ENCODE data around the gene WDR64. TPM values are rescaled to one million over a fixed set of nuclear protein-coding genes. Genes with fewer than 3 reads are reported as not detected.

The WDR64 gene
- total and polyA plus RNA-seq, 2 of the 13 experiments (the other 11 are each of a cell fraction or from before 2014, with no cell fraction given), result not detected

DNA sequence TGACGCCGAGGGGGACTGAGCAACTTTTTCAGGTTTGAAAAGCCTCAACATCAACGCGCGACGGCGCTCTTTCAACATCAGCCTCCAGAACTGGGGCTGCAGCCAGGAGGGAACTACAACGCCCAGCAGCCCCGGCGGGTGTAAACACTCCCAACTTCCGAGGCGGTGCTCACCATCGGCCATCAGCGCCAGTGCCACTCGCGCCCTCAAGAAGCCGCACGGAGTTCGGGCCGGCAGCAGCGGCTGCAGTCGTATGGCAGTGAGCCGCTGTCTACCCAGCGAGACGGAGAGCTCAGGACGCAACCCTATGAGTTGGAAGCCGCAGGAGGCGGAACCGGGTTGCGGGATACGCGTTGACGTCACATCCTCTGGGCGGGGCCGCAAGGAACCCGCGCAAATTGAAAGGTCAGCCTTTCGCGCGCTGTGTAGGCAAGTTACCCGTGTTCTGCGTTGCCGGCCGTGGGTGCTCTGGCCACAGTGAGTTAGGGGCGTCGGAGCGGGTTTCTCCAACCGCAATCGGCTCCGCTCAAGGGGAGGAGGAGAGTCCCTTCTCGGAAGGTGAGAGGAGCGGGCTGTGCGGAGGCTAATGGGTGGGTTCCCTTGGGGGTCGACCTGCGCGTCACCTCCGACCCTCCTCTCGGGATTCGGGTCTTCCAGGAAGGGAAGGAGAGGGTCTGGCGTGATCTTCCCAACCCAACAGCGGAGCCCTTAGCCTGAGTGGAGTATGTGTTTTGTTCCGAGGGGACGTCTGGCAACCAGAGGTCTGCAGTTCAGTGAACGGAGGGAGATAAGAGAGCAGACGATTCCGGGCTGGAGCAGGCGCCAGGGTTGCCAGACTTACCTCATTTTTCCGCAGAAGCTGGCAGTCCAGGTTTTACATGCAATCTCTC lies 196.0 kb downstream of the WDR64 start, which contains the start of gene EXO1 (continued):
- TF ChIP-seq, protein P1, sequence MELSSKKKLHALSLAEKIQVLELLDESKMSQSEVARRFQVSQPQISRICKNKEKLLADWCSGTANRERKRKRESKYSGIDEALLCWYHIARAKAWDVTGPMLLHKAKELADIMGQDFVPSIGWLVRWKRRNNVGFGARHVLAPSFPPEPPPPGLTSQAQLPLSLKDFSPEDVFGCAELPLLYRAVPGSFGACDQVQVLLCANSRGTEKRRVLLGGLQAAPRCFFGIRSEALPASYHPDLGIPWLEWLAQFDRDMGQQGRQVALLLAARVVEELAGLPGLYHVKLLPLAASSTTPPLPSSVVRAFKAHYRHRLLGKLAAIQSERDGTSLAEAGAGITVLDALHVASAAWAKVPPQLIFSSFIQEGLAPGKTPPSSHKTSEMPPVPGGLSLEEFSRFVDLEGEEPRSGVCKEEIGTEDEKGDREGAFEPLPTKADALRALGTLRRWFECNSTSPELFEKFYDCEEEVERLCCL (CRISPR knock-in tag; IDR thresholded peaks at IDR 0.05; ENCODE audit: borderline replicate concordance), result no peak
- TF ChIP-seq TCF7 (IDR thresholded peaks at IDR 0.05; ENCODE audit: low read depth), result no peak
- 0 out of 2 replicates have a peak, but pooled peaks have one; percentile 18 for TF ChIP-seq ZNF7 (CRISPR knock-in tag; IDR thresholded peaks at IDR 0.05)
- TF ChIP-seq ZFP41 (CRISPR knock-in tag; IDR thresholded peaks at IDR 0.05; ENCODE audit: borderline replicate concordance), result no peak
- TF ChIP-seq DPF2 (CRISPR knock-in tag; IDR thresholded peaks at IDR 0.05; ENCODE audit: borderline replicate concordance, low read depth), result no peak
- TF ChIP-seq DRAP1 (CRISPR knock-in tag; IDR thresholded peaks at IDR 0.05), result peak; percentile 30; the same call in 1 of the 2 replicates
- peak; percentile 29; the same call in 1 of the 2 replicates for TF ChIP-seq RXRB (CRISPR knock-in tag; IDR thresholded peaks at IDR 0.05; ENCODE audit: borderline replicate concordance)
- TF ChIP-seq MEF2D (CRISPR knock-in tag; IDR thresholded peaks at IDR 0.05), result peak; percentile 77
- no peak for TF ChIP-seq CSRNP2 (CRISPR knock-in tag; conservative IDR thresholded peaks at IDR 0.05; ENCODE audit: low read depth)
- TF ChIP-seq ZNF468 (CRISPR knock-in tag; IDR thresholded peaks at IDR 0.05), result no peak
- TF ChIP-seq CHCHD3 (CRISPR knock-in tag; IDR thresholded peaks at IDR 0.05), result peak; percentile 71; the same call in 1 of the 2 replicates
- TF ChIP-seq ZNF253 (CRISPR knock-in tag; IDR thresholded peaks at IDR 0.05; ENCODE audit: borderline replicate concordance), result peak; percentile 87; the same call in 1 of the 2 replicates
- TF ChIP-seq PTBP1 (IDR thresholded peaks at IDR 0.05; ENCODE audit: low read depth, low read length, poor library complexity, severe bottlenecking), result no peak
- peak; percentile 87 for TF ChIP-seq FOXA3 (CRISPR knock-in tag; IDR thresholded peaks at IDR 0.05)
- peak; percentile 78 for TF ChIP-seq POGZ (CRISPR knock-in tag; IDR thresholded peaks at IDR 0.05)
- TF ChIP-seq, protein P2, sequence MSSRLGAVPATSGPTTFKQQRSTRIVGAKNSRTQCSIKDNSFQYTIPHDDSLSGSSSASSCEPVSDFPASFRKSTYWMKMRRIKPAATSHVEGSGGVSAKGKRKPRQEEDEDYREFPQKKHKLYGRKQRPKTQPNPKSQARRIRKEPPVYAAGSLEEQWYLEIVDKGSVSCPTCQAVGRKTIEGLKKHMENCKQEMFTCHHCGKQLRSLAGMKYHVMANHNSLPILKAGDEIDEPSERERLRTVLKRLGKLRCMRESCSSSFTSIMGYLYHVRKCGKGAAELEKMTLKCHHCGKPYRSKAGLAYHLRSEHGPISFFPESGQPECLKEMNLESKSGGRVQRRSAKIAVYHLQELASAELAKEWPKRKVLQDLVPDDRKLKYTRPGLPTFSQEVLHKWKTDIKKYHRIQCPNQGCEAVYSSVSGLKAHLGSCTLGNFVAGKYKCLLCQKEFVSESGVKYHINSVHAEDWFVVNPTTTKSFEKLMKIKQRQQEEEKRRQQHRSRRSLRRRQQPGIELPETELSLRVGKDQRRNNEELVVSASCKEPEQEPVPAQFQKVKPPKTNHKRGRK (CRISPR knock-in tag; IDR thresholded peaks at IDR 0.05), result no peak; the same call in 1 of the 2 replicates
- TF ChIP-seq ZMYM2 (CRISPR knock-in tag; IDR thresholded peaks at IDR 0.05), result no peak
- no peak for TF ChIP-seq NFIC (IDR thresholded peaks at IDR 0.05; ENCODE audit: low read length)
- TF ChIP-seq ZNF652 (CRISPR knock-in tag; IDR thresholded peaks at IDR 0.05; ENCODE audit: borderline replicate concordance, low read depth), result no peak
- peak; percentile 57; the same call in 1 of the 2 replicates for TF ChIP-seq ZNF788 (CRISPR knock-in tag; IDR thresholded peaks at IDR 0.05; ENCODE audit: borderline replicate concordance)
- TF ChIP-seq ZNF75D (CRISPR knock-in tag; IDR thresholded peaks at IDR 0.05; ENCODE audit: borderline replicate concordance), result no peak
